ENCODE measurements around the gene USP34. TPM values are rescaled to one million over a fixed set of nuclear protein-coding genes. Genes with fewer than 3 reads are reported as not detected.
"Not testable (repeated sequence)": the region's sequence is repeated elsewhere in the genome, so short reads cannot be mapped to it uniquely, and the experiment has no call there.

Gene USP34
- total RNA-seq, 2 donors from 2014 or later = 92.3 to 125 TPM

GRCh38 chr2:61471905-61472805 is 1.3 kb upstream of the USP34 start:
- Mint-ChIP-seq H3K27me3 (no peaks in the 10 kb centered on the region), H3K36me3 (peaks cover 5% of the 10 kb centered on the region), H3K4me3 (peak overlapping the region; percentile 87), H3K4me1 (ENCODE audit: low read depth in 2 of 2) (peaks cover 14 to 24% of the 10 kb centered on the region in 2 donors), H3K27ac (peak overlapping the region; percentile 90 to 95), H3K9me3 (no peaks in the 10 kb centered on the region)
- no peak for ATAC-seq
- DNase-seq (ENCODE audit: low spot score) = no peak

- Mint-ChIP-seq H3K36me3 (peaks cover 5% of the 10 kb centered on the region), H3K4me1 (ENCODE audit: low read depth in 2 of 2) (peaks cover 16 to 19% of the 10 kb centered on the region in 2 donors), H3K4me3 (peak overlapping the region; percentile 87), H3K9me3 (no peaks in the 10 kb centered on the region), H3K27me3 (no peaks in the 10 kb centered on the region), H3K27ac (peak overlapping the region; percentile 90 to 95)
- DNase-seq (ENCODE audit: low spot score) (peak; percentile 88), ATAC-seq (peak; percentile 71 to 80)
Measured at GRCh38 chr2:61470122-61470951, 550 bp downstream of the USP34 start.

GRCh38 chr2:61469424-61470121 is 1.3 kb downstream of the USP34 start:
- no peak for ATAC-seq
- Mint-ChIP-seq H3K4me3 (peak overlapping the region; percentile 87), H3K27me3 (no peaks in the 10 kb centered on the region), H3K4me1 (ENCODE audit: low read depth in 2 of 2) (peaks cover 20% of the 10 kb centered on the region in 2 donors), H3K27ac (peak overlapping the region; percentile 90 to 95), H3K9me3 (no peaks in the 10 kb centered on the region), H3K36me3 (peaks cover 5% of the 10 kb centered on the region)
- no peak for DNase-seq (ENCODE audit: low spot score)

GRCh38 chr2:61468231-61468630 is 2.7 kb downstream of the USP34 start:
- H3K27me3 Mint-ChIP-seq; ATAC-seq; DNase-seq (ENCODE audit: low spot score); H3K36me3 Mint-ChIP-seq; H3K9me3 Mint-ChIP-seq: not testable (repeated sequence)
- Mint-ChIP-seq H3K4me3 (peak overlapping the region; percentile 87), H3K4me1 (ENCODE audit: low read depth in 2 of 2) (peaks cover 25 to 27% of the 10 kb centered on the region in 2 donors), H3K27ac (peak overlapping the region; percentile 90 to 95)

GRCh38 chr2:61465045-61465444 is 5.8 kb downstream of the USP34 start:
- Mint-ChIP-seq H3K4me1 (ENCODE audit: low read depth in 2 of 2) (peaks cover 15 to 19% of the 10 kb centered on the region in 2 donors), H3K36me3 (peaks cover 5% of the 10 kb centered on the region), H3K9me3 (no peaks in the 10 kb centered on the region), H3K27me3 (no peaks in the 10 kb centered on the region), H3K4me3 (no peak overlapping the region), H3K27ac (no peak overlapping the region)
- no peak for DNase-seq (ENCODE audit: low spot score)
- no peak for ATAC-seq

- H3K36me3 Mint-ChIP-seq = no peaks in the 10 kb centered on the region
- ATAC-seq (no peak), DNase-seq (ENCODE audit: low spot score) (no peak)
- H3K27me3 Mint-ChIP-seq = no peaks in the 10 kb centered on the region
- peaks cover 7 to 14% of the 10 kb centered on the region in 2 donors for H3K4me1 Mint-ChIP-seq (ENCODE audit: low read depth in 2 of 2)
- peak overlapping the region in 1 of 2 donors; percentile 47 for H3K27ac Mint-ChIP-seq
- no peak overlapping the region for H3K4me3 Mint-ChIP-seq
- H3K9me3 Mint-ChIP-seq = no peaks in the 10 kb centered on the region
Measured at GRCh38 chr2:61463769-61464475, 7.0 kb downstream of the USP34 start.

- no peaks in the 10 kb centered on the region for H3K27me3 Mint-ChIP-seq
- ATAC-seq (no peak), DNase-seq (ENCODE audit: low spot score) (no peak)
- peaks cover 25 to 28% of the 10 kb centered on the region in 2 donors for H3K4me1 Mint-ChIP-seq (ENCODE audit: low read depth in 2 of 2)
- no peak overlapping the region for H3K27ac Mint-ChIP-seq
- no peaks in the 10 kb centered on the region for H3K36me3 Mint-ChIP-seq
- H3K9me3 Mint-ChIP-seq = no peaks in the 10 kb centered on the region
- H3K4me3 Mint-ChIP-seq = no peak overlapping the region
Measured at GRCh38 chr2:61461404-61461803, 9.5 kb downstream of the USP34 start.

- no peak overlapping the region for H3K4me3 Mint-ChIP-seq
- peaks cover 25 to 31% of the 10 kb centered on the region in 2 donors for H3K4me1 Mint-ChIP-seq (ENCODE audit: low read depth in 2 of 2)
- H3K27me3 Mint-ChIP-seq = no peaks in the 10 kb centered on the region
- no peaks in the 10 kb centered on the region for H3K36me3 Mint-ChIP-seq
- ATAC-seq (no peak), DNase-seq (ENCODE audit: low spot score) (no peak)
- H3K9me3 Mint-ChIP-seq = no peaks in the 10 kb centered on the region
- peak overlapping the region in 1 of 2 donors; percentile 29 for H3K27ac Mint-ChIP-seq
Measured at GRCh38 chr2:61460163-61460562, 10.7 kb downstream of the USP34 start.

GRCh38 chr2:61456746-61457420 is 14.0 kb downstream of the USP34 start:
- H3K4me1 Mint-ChIP-seq (ENCODE audit: low read depth in 2 of 2) = peaks cover 19 to 24% of the 10 kb centered on the region in 2 donors
- no peaks in the 10 kb centered on the region for H3K9me3 Mint-ChIP-seq
- H3K27me3 Mint-ChIP-seq = no peaks in the 10 kb centered on the region
- H3K36me3 Mint-ChIP-seq = no peaks in the 10 kb centered on the region
- DNase-seq (ENCODE audit: low spot score) (no peak), ATAC-seq (no peak)
- no peak overlapping the region for H3K27ac Mint-ChIP-seq
- H3K4me3 Mint-ChIP-seq = no peak overlapping the region

- H3K27ac Mint-ChIP-seq = no peak overlapping the region
- no peaks in the 10 kb centered on the region for H3K9me3 Mint-ChIP-seq
- H3K36me3 Mint-ChIP-seq = no peaks in the 10 kb centered on the region
- DNase-seq (ENCODE audit: low spot score) = no peak
- no peaks in the 10 kb centered on the region for H3K27me3 Mint-ChIP-seq
- H3K4me1 Mint-ChIP-seq (ENCODE audit: low read depth in 2 of 2) = peaks cover 19 to 27% of the 10 kb centered on the region in 2 donors
- ATAC-seq = no peak
- no peak overlapping the region for H3K4me3 Mint-ChIP-seq
Measured at GRCh38 chr2:61456070-61456745, 14.7 kb downstream of the USP34 start.

GRCh38 chr2:61454972-61455371 is 15.9 kb downstream of the USP34 start:
- H3K4me3 Mint-ChIP-seq; DNase-seq (ENCODE audit: low spot score); ATAC-seq; H3K27ac Mint-ChIP-seq; H3K36me3 Mint-ChIP-seq; H3K27me3 Mint-ChIP-seq; H3K9me3 Mint-ChIP-seq: not testable (repeated sequence)
- H3K4me1 Mint-ChIP-seq (ENCODE audit: low read depth in 2 of 2) = peaks cover 27 to 35% of the 10 kb centered on the region in 2 donors

- no peak overlapping the region for H3K27ac Mint-ChIP-seq
- no peaks in the 10 kb centered on the region for H3K9me3 Mint-ChIP-seq
- H3K4me1 Mint-ChIP-seq (ENCODE audit: low read depth in 2 of 2) = peaks cover 31 to 37% of the 10 kb centered on the region in 2 donors
- no peak overlapping the region for H3K4me3 Mint-ChIP-seq
- DNase-seq (ENCODE audit: low spot score) = no peak
- H3K27me3 Mint-ChIP-seq = no peaks in the 10 kb centered on the region
- ATAC-seq = no peak
- no peaks in the 10 kb centered on the region for H3K36me3 Mint-ChIP-seq
Measured at GRCh38 chr2:61454383-61454782, 16.5 kb downstream of the USP34 start.

Data from natural killer cell treated with Interleukin-12 subunit alpha and Interleukin-12 subunit beta and Interleukin-15 and Interleukin-18, amount 100 ng/mL, for 72 hours (primary cell).